Smooth muscle cell of the brain vasculature (primary cell): ENCODE data around the gene YAP1.

Experiments used
- DNase-seq: peaks from one replicate; pipeline ENCODE4 v3.0.0-alpha.2; 2012; ENCODE audit warnings: low read depth, low spot score

The YAP1 gene

GRCh38 chr11:102276362-102276761 lies 166.1 kb downstream of the YAP1 start:
- no peak for DNase-seq

GRCh38 chr11:102276783-102277182 lies 166.5 kb downstream of the YAP1 start:
- DNase-seq = no peak

GRCh38 chr11:102279641-102280170 lies 169.5 kb downstream of the YAP1 start:
- no peak for DNase-seq

GRCh38 chr11:102280245-102280833 lies 170.1 kb downstream of the YAP1 start:
- DNase-seq = no peak
